ENCODE measurements around the gene RPS6KB2. TPM values are rescaled to one million over a fixed set of nuclear protein-coding genes. Genes with fewer than 3 reads are reported as not detected.
A peak's percentile ranks its signal among the peaks of the same experiment; 100 is the strongest.

RPS6KB2 gene
- total and polyA plus RNA-seq, 10 of the 15 experiments (the other 5 are each of a cell fraction or from before 2014, with no cell fraction given): 0.39 to 101 (median 58.4) TPM

DNA sequence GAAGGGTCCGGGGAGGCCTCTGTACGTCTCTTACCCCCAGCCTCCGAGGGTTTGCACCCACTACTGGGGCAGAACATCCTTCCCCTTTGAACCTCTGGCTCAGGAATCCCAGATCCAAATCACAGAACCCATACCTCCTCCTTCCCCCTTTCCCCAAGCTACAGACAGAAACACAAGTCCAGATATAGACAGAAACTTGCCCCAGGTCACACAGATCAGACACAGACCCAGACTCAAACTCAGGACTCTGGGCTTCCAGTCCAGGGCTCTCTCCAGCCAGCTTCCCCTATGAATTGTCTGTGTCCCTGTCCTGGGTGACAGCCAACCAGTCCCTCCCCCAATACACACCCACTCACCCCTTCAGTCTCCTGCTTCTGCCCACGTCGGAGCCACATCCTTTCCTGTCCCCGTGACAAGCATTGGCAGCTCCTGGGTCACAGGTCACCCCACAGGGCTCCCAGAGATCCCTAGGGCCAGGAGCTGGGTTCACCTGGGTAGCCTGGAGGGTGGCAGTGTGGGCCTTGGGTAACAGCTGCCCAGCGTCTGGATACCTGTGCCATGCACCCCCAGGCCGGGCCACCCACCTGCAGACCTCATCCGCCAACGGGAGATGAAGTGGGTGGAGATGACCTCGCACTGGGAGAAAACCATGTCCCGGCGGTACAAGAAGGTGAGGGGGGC is 23.6 kb upstream of the RPS6KB2 start:
- DNase-seq (ENCODE audit: low read depth, low spot score) (no peak), ATAC-seq (no peak), FAIRE-seq (no peak)
- Histone ChIP-seq H3K9me3 (replicated peaks; ENCODE audit: control insufficient read depth, insufficient read depth, low read length) (no peaks in the 10 kb centered on the region; the same call in 2 of the 3 replicates), H3K4me3 (peak overlapping the region; percentile 82), H2AFZ (ENCODE audit: control insufficient read depth, low read depth, low read length) (no peak overlapping the region), H3K4me1 (ENCODE audit: control insufficient read depth, insufficient read depth, low read length) (peaks cover 70% of the 10 kb centered on the region), H3K4me2 (ENCODE audit: control insufficient read depth, insufficient read depth) (peak overlapping the region; percentile 69), H3K9ac (ENCODE audit: control insufficient read depth, insufficient read depth, low read length) (peak overlapping the region; percentile 91), H4K20me1 (ENCODE audit: control insufficient read depth, insufficient read depth) (no peaks in the 10 kb centered on the region; the same call in 1 of the 2 replicates), H3K27ac (ENCODE audit: control insufficient read depth, insufficient read depth) (peak overlapping the region; percentile 99), H3K79me2 (ENCODE audit: control insufficient read depth, insufficient read depth, low read length) (peaks cover 49% of the 10 kb centered on the region), H3K36me3 (ENCODE audit: control insufficient read depth in 2 of 2, insufficient read depth in 2 of 2, low read length in 1 of 2) (peaks cover 0 to 6% of the 10 kb centered on the region in 2 experiments; a peak in 2 of 4 replicates), H3K27me3 (replicated peaks in 1 of 2; ENCODE audit: control insufficient read depth in 2 of 2, insufficient read depth in 2 of 2, low read length in 1 of 2) (no peaks in the 10 kb centered on the region)
- whole genome bisulfite sequencing (ENCODE audit: insufficient coverage, insufficient replicate concordance, low lambda C conversion rate, missing lambda C conversion rate): 3% methylated on average over 13 of the region's 13 CpGs
- SMC1A ChIA-PET (ENCODE audit: uncharacterized antibody, unreplicated experiment): interaction anchor here (0.8 to 5.7 kb wide), 9 partner anchors 9 to 84 kb away, joined by 3 to 46 read pairs (median 6); partner anchors contain the start of genes AIP, PTPRCAP, RPS6KB2 and TMEM134
- no TSS peak for BruUV-seq (replicated peaks)
- intact Hi-C loops (cut with micrococcal nuclease; ENCODE audit: unreplicated experiment): loop anchor here (5.0 kb wide), 1 partner anchor 33 kb away; the partner anchor contains the start of gene PTPRCAP
- RAD21 ChIA-PET (ENCODE audit: unreplicated experiment): interaction anchor here (1.1 to 6.4 kb wide), 11 partner anchors 24 to 103 kb away, joined by 4 to 112 read pairs (median 4); partner anchors contain the start of genes AIP, CDK2AP2, PITPNM1 and PTPRCAP
- POLR2A ChIA-PET: interaction anchor here (0.6 to 7.3 kb wide), 19 partner anchors 8 to 184 kb away, joined by 3 to 112 read pairs (median 13); partner anchors contain the start of genes AIP, PITPNM1, POLD4 and PTPRCAP
- in situ Hi-C loops (cut with MboI): no loop called here
- CTCF ChIA-PET: interaction anchor here (0.6 to 5.0 kb wide), 12 partner anchors 9 to 255 kb away, joined by 3 to 53 read pairs (median 5); partner anchors contain the start of genes AIP, CORO1B, PITPNM1 and PTPRCAP
- TF ChIP-seq SIX5 (IDR thresholded peaks at IDR 0.05; ENCODE audit: low read depth, low read length, severe bottlenecking): no peak
- TF ChIP-seq MEF2A (IDR thresholded peaks at IDR 0.05; ENCODE audit: insufficient read depth, low read depth, low read length): no peak
- peak; percentile 61; the same call in 1 of the 2 replicates for TF ChIP-seq NR2C1 (IDR thresholded peaks at IDR 0.05)
- no peak for TF ChIP-seq TCF3 (IDR thresholded peaks at IDR 0.05; ENCODE audit: borderline replicate concordance, insufficient read depth, low read depth, low read length)
- TF ChIP-seq SREBF2 (IDR thresholded peaks at IDR 0.05; ENCODE audit: low read length): no peak
- no peak for TF ChIP-seq KAT2A (conservative IDR thresholded peaks at IDR 0.05; ENCODE audit: control insufficient read depth, low read depth, low read length)
- TF ChIP-seq ATF7 (IDR thresholded peaks at IDR 0.05; ENCODE audit: low read depth): peak; percentile 52; the same call in 1 of the 2 replicates
- no peak for TF ChIP-seq SMARCA5 (IDR thresholded peaks at IDR 0.05)
- TF ChIP-seq, protein P1, sequence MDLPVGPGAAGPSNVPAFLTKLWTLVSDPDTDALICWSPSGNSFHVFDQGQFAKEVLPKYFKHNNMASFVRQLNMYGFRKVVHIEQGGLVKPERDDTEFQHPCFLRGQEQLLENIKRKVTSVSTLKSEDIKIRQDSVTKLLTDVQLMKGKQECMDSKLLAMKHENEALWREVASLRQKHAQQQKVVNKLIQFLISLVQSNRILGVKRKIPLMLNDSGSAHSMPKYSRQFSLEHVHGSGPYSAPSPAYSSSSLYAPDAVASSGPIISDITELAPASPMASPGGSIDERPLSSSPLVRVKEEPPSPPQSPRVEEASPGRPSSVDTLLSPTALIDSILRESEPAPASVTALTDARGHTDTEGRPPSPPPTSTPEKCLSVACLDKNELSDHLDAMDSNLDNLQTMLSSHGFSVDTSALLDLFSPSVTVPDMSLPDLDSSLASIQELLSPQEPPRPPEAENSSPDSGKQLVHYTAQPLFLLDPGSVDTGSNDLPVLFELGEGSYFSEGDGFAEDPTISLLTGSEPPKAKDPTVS (IDR thresholded peaks at IDR 0.05; ENCODE audit: low read depth, low read length): no peak
- TF ChIP-seq ZNF687 (IDR thresholded peaks at IDR 0.05): peak; percentile 59
- no peak for TF ChIP-seq JUNB (IDR thresholded peaks at IDR 0.05)
- no peak for TF ChIP-seq POLR2A (IDR thresholded peaks at IDR 0.05; ENCODE audit: low read depth, low read length)
- 0 out of 2 replicates have a peak, but pooled peaks have one; percentile 28 for TF ChIP-seq MTA2 (IDR thresholded peaks at IDR 0.05; ENCODE audit: low read depth)
- TF ChIP-seq NKRF (conservative IDR thresholded peaks at IDR 0.05): no peak
- TF ChIP-seq SIN3A (IDR thresholded peaks at IDR 0.05; ENCODE audit: low read depth, low read length): no peak
- peak; percentile 82 for TF ChIP-seq IKZF1 (conservative IDR thresholded peaks at IDR 0.05)
